GM23338 (cell line): ENCODE results near the gene HRNR.

ENCODE experiments used
- CREB1 ChIP-seq: fragments of 250-450 bp; sonication (Bioruptor Pico); IDR thresholded peaks from 2 replicates; pipeline ENCODE4 v1.5.0; 2020; ENCODE audit warnings: low read depth, mild to moderate bottlenecking, moderate library complexity
- CTCF ChIP-seq, 2 experiments: fragments of 200-600 bp in 1 of 2; sonication (generic) in 1 of 2; conservative IDR thresholded peaks; 2 replicates each; pipeline versions ENCODE4 v1.5.1 to v1.6.1; 2016 to 2017; ENCODE audit warnings: antibody characterized with exemption in 2 of 2, low read depth in 2 of 2, mild to moderate bottlenecking in 2 of 2, moderate library complexity in 1 of 2
- ETS1 ChIP-seq: IDR thresholded peaks from 2 replicates; pipeline ENCODE4 v1.6.1; 2016; ENCODE audit warnings: antibody characterized with exemption
- EZH2 ChIP-seq: fragments of 200-600 bp; sonication (generic); IDR thresholded peaks from one replicate; pipeline ENCODE4 v1.8.0; 2017; ENCODE audit warnings: antibody characterized with exemption, mild to moderate bottlenecking, low read depth; ENCODE audit not compliant: unreplicated experiment
- EZH2phosphoT487 ChIP-seq: fragments of 200-600 bp; sonication (generic); IDR thresholded peaks from one replicate; pipeline ENCODE4 v1.8.1; 2018; ENCODE audit warnings: antibody characterized with exemption; ENCODE audit not compliant: unreplicated experiment
- JUNB ChIP-seq: IDR thresholded peaks from one replicate; pipeline ENCODE4 v1.6.1; 2016; ENCODE audit warnings: antibody characterized with exemption; ENCODE audit not compliant: unreplicated experiment
- NANOG ChIP-seq: IDR thresholded peaks from 2 replicates; pipeline ENCODE4 v1.6.1; 2016; ENCODE audit warnings: antibody characterized with exemption, borderline replicate concordance
- POLR2AphosphoS5 ChIP-seq: IDR thresholded peaks from 2 replicates; pipeline ENCODE4 v1.6.1; 2016; ENCODE audit warnings: antibody characterized with exemption, low read depth
- REST ChIP-seq: IDR thresholded peaks from one replicate; pipeline ENCODE4 v1.6.1; 2018; ENCODE audit warnings: antibody characterized with exemption; ENCODE audit not compliant: unreplicated experiment
- STAT1 ChIP-seq: IDR thresholded peaks from one replicate; pipeline ENCODE4 v1.6.1; 2016; ENCODE audit warnings: antibody characterized with exemption; ENCODE audit not compliant: unreplicated experiment
- ZNF331 ChIP-seq: fragments of 250-450 bp; sonication (Bioruptor Pico); IDR thresholded peaks from 2 replicates; pipeline ENCODE4 v1.5.0; 2020; ENCODE audit warnings: low read depth, mild to moderate bottlenecking, moderate library complexity

GRCh38 chr1:152227310-152227928 lies 3.4 kb upstream of the HRNR start:
- peak; percentile 15 to 41; a peak in 2 of 4 replicates for TF ChIP-seq CTCF (conservative IDR thresholded peaks at IDR 0.05; ENCODE audit: low read depth in 2 of 2)
- TF ChIP-seq EZH2phosphoT487: no peak
- no peak for TF ChIP-seq POLR2AphosphoS5
- TF ChIP-seq EZH2: no peak
- TF ChIP-seq JUNB: no peak
- no peak for TF ChIP-seq REST
- TF ChIP-seq CREB1 (CRISPR knock-in tag): no peak
- no peak for TF ChIP-seq ZNF331 (CRISPR knock-in tag)
- no peak for TF ChIP-seq ETS1
- no peak for TF ChIP-seq NANOG
- no peak for TF ChIP-seq STAT1
